Suppressor macrophage (primary cell): ENCODE measurements around the gene RPL37.
"Not testable (repeated sequence)": the region's sequence is repeated elsewhere in the genome, so short reads cannot be mapped to it uniquely, and the experiment has no call there.

Experiments used
- DNase-seq, 4 experiments: peaks; one replicate each; pipeline ENCODE4 v3.0.0-alpha.2; 2020 to 2022

The RPL37 gene

GRCh38 chr5:40833712-40834229, 1.3 kb downstream of the RPL37 start:
- no peak for DNase-seq

- no peak for DNase-seq
Measured at GRCh38 chr5:40832345-40832744, 2.7 kb downstream of the RPL37 start.

GRCh38 chr5:40831346-40832210, 3.4 kb downstream of the RPL37 start:
- no peak for DNase-seq

- DNase-seq = no peak
Measured at GRCh38 chr5:40829748-40830533, 5.1 kb downstream of the RPL37 start.

- DNase-seq = no peak
Measured at GRCh38 chr5:40828690-40829661, 6.0 kb downstream of the RPL37 start.

- DNase-seq = no peak
Measured at GRCh38 chr5:40828021-40828631, 6.9 kb downstream of the RPL37 start.

- no peak for DNase-seq
Measured at GRCh38 chr5:40827188-40827977, 7.6 kb downstream of the RPL37 start.

GRCh38 chr5:40826489-40827187, 8.4 kb downstream of the RPL37 start:
- DNase-seq = no peak

GRCh38 chr5:40825461-40826043, 9.5 kb downstream of the RPL37 start:
- DNase-seq = not testable (repeated sequence)

- DNase-seq = no peak
Measured at GRCh38 chr5:40823459-40823858, 11.6 kb downstream of the RPL37 start.

GRCh38 chr5:40813698-40814281, 21.2 kb downstream of the RPL37 start:
- DNase-seq = no peak

GRCh38 chr5:40812125-40812524, 22.9 kb downstream of the RPL37 start:
- DNase-seq = no peak

- no peak for DNase-seq
Measured at GRCh38 chr5:40801771-40802562, 33.1 kb downstream of the RPL37 start.

- DNase-seq = no peak
Measured at GRCh38 chr5:40799258-40799657, 35.8 kb downstream of the RPL37 start.

GRCh38 chr5:40798801-40799210, 36.2 kb downstream of the RPL37 start:
- DNase-seq = no peak

- DNase-seq = peak; percentile 82 to 94 (median 90)
Measured at GRCh38 chr5:40798012-40798800, 36.8 kb downstream of the RPL37 start, which contains the start of gene PRKAA1. TSS of gene PRKAA1 (minus strand) at chr5:40798374. CDS start at chr5:40798189, 185 bp downstream.

GRCh38 chr5:40797273-40798011, 37.6 kb downstream of the RPL37 start:
- peak; percentile 46 to 79 (median 69) for DNase-seq
